ENCODE results near the gene EXOC6.

GRCh38 chr10:92814790-92815189 is 33.5 kb upstream of the EXOC6 start:
- TF ChIP-seq, protein P1, sequence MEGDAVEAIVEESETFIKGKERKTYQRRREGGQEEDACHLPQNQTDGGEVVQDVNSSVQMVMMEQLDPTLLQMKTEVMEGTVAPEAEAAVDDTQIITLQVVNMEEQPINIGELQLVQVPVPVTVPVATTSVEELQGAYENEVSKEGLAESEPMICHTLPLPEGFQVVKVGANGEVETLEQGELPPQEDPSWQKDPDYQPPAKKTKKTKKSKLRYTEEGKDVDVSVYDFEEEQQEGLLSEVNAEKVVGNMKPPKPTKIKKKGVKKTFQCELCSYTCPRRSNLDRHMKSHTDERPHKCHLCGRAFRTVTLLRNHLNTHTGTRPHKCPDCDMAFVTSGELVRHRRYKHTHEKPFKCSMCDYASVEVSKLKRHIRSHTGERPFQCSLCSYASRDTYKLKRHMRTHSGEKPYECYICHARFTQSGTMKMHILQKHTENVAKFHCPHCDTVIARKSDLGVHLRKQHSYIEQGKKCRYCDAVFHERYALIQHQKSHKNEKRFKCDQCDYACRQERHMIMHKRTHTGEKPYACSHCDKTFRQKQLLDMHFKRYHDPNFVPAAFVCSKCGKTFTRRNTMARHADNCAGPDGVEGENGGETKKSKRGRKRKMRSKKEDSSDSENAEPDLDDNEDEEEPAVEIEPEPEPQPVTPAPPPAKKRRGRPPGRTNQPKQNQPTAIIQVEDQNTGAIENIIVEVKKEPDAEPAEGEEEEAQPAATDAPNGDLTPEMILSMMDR (optimal IDR thresholded peaks at IDR 0.05 in 1 of 3, IDR thresholded peaks at IDR 0.05 in 1 of 3, conservative IDR thresholded peaks at IDR 0.05 in 1 of 3; ENCODE audit: extremely low read depth in 1 of 3, insufficient read depth in 2 of 3, low read length in 3 of 3) = no peak
- no peak for TF ChIP-seq EZH2 (IDR thresholded peaks at IDR 0.05; ENCODE audit: low read length)
